ENCODE data around the gene LEPROT.

LEPROT gene

GRCh38 chr1:65477414-65478378, 57.2 kb downstream of the LEPROT start:
- DNase-seq (ENCODE audit: low read depth, low spot score): no peak

GRCh38 chr1:65478379-65479026, 58.0 kb downstream of the LEPROT start:
- no peak for DNase-seq (ENCODE audit: low read depth, low spot score)

GRCh38 chr1:65479554-65480204, 59.2 kb downstream of the LEPROT start:
- DNase-seq (ENCODE audit: low read depth, low spot score): no peak

GRCh38 chr1:65480684-65481405, 60.4 kb downstream of the LEPROT start:
- DNase-seq (ENCODE audit: low read depth, low spot score): no peak

- DNase-seq (ENCODE audit: low read depth, low spot score): no peak
Measured at GRCh38 chr1:65483993-65484754, 63.7 kb downstream of the LEPROT start.

All from smooth muscle cell of the brain vasculature (primary cell).